MM.1S (cell line): ENCODE data around the gene GALNT7.

Experiments used
- DNase-seq: peaks from one replicate; pipeline ENCODE4 v3.0.0-alpha.2; 2015
- H2AFZ ChIP-seq: fragments of 300-600 bp; sonication (generic); 2 replicates; pipeline ENCODE4 v1.6.0; 2016; ENCODE audit warnings: antibody characterized with exemption, low read length
- H3F3A ChIP-seq: fragments of 300-600 bp; sonication (generic); 2 replicates; pipeline ENCODE4 v1.6.1; 2016; ENCODE audit warnings: mild to moderate bottlenecking, antibody characterized with exemption, low read length, moderate library complexity, mixed read lengths; ENCODE audit not compliant: insufficient read depth
- H3K27ac ChIP-seq: fragments of 300-600 bp; sonication (generic); 2 replicates; pipeline ENCODE4 v1.5.1; 2016; ENCODE audit warnings: mild to moderate bottlenecking, low read length
- H3K27me3 ChIP-seq: fragments of 300-600 bp; sonication (generic); replicated peaks from 2 replicates; pipeline ENCODE4 v1.6.0; 2016; ENCODE audit warnings: low read length; ENCODE audit not compliant: insufficient read depth
- H3K36me3 ChIP-seq: fragments of 300-600 bp; sonication (generic); replicated peaks from 2 replicates; pipeline ENCODE4 v1.6.1; 2016; ENCODE audit warnings: mild to moderate bottlenecking, low read length, mixed read lengths; ENCODE audit not compliant: insufficient read depth
- H3K4me1 ChIP-seq: fragments of 300-600 bp; sonication (generic); 2 replicates; pipeline ENCODE4 v1.6.1; 2016; ENCODE audit warnings: low read length, mixed read lengths
- H3K4me2 ChIP-seq: fragments of 300-600 bp; sonication (generic); 2 replicates; pipeline ENCODE4 v1.6.0; 2016; ENCODE audit warnings: low read depth, low read length
- H3K4me3 ChIP-seq: fragments of 300-600 bp; sonication (generic); 2 replicates; pipeline ENCODE4 v1.5.1; 2016; ENCODE audit warnings: low read length, mixed read lengths
- H3K79me2 ChIP-seq: fragments of 300-600 bp; sonication (generic); 2 replicates; pipeline ENCODE4 v1.6.1; 2016; ENCODE audit warnings: mixed run types, low read length, mixed read lengths
- H3K9ac ChIP-seq: fragments of 300-600 bp; sonication (generic); 2 replicates; pipeline ENCODE4 v1.6.1; 2016; ENCODE audit warnings: low read length, mixed read lengths
- H3K9me2 ChIP-seq: fragments of 300-600 bp; sonication (generic); replicated peaks from 2 replicates; pipeline ENCODE4 v1.6.1; 2016; ENCODE audit warnings: mild to moderate bottlenecking, low read length, mixed read lengths; ENCODE audit not compliant: insufficient read depth
- H3K9me3 ChIP-seq: fragments of 300-600 bp; sonication (generic); replicated peaks from 2 replicates; pipeline ENCODE4 v1.6.1; 2016; ENCODE audit warnings: mild to moderate bottlenecking, low read length, mixed read lengths; ENCODE audit not compliant: insufficient read depth
- H4K20me1 ChIP-seq: fragments of 300-600 bp; sonication (generic); 2 replicates; pipeline ENCODE4 v1.6.1; 2016; ENCODE audit warnings: mild to moderate bottlenecking, low read length, moderate library complexity, mixed read lengths; ENCODE audit not compliant: insufficient read depth
- EZH2 ChIP-seq: fragments of 300-600 bp; sonication (generic); optimal IDR thresholded peaks from 2 replicates; pipeline ENCODE3; 2017; ENCODE audit warnings: low read depth, mild to moderate bottlenecking, antibody characterized with exemption, low read length, mixed read lengths
- EZH2phosphoT487 ChIP-seq: fragments of 300-600 bp; sonication (generic); IDR thresholded peaks from 2 replicates; pipeline ENCODE4 v1.6.1; 2018; ENCODE audit warnings: antibody characterized with exemption, low read length
- TF ChIP-seq, protein P1 (sequence below): fragments of 300-600 bp; sonication (generic); IDR thresholded peaks from 2 replicates; pipeline ENCODE4 v1.5.1; 2016; ENCODE audit warnings: antibody characterized with exemption, low read length, mixed read lengths

Gene GALNT7

DNA sequence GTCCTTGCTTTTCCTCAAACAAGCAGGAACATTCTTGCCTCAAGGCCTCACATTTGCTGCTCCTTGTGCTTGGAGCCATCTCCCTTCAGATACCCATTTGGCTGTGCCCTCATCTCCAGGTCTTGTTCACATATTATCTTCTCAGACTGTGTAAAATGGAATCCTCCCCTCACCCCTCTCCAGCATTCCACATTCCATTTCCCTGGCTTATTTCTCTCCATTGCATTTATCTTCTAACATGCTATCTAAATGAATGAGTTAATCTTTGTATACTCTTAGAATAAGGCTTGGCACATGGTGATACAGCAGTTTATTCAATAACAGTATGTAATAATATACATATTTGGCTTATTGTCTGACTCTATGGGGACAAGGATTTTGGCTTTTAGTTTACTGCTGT is 8.8 kb upstream of the GALNT7 start:
- H3K27ac ChIP-seq, result no peak overlapping the region
- no peaks in the 10 kb centered on the region for H3K9me3 ChIP-seq
- H3F3A ChIP-seq, result no peaks in the 10 kb centered on the region
- no peak overlapping the region for H2AFZ ChIP-seq
- no peaks in the 10 kb centered on the region for H3K9me2 ChIP-seq
- H3K36me3 ChIP-seq, result no peaks in the 10 kb centered on the region
- no peaks in the 10 kb centered on the region for H4K20me1 ChIP-seq
- H3K4me1 ChIP-seq, result no peaks in the 10 kb centered on the region
- no peak for DNase-seq
- TF ChIP-seq EZH2 (no peak), EZH2phosphoT487 (no peak)
- TF ChIP-seq, protein P1, sequence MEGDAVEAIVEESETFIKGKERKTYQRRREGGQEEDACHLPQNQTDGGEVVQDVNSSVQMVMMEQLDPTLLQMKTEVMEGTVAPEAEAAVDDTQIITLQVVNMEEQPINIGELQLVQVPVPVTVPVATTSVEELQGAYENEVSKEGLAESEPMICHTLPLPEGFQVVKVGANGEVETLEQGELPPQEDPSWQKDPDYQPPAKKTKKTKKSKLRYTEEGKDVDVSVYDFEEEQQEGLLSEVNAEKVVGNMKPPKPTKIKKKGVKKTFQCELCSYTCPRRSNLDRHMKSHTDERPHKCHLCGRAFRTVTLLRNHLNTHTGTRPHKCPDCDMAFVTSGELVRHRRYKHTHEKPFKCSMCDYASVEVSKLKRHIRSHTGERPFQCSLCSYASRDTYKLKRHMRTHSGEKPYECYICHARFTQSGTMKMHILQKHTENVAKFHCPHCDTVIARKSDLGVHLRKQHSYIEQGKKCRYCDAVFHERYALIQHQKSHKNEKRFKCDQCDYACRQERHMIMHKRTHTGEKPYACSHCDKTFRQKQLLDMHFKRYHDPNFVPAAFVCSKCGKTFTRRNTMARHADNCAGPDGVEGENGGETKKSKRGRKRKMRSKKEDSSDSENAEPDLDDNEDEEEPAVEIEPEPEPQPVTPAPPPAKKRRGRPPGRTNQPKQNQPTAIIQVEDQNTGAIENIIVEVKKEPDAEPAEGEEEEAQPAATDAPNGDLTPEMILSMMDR, result no peak
- H3K27me3 ChIP-seq, result no peaks in the 10 kb centered on the region
- H3K4me3 ChIP-seq, result no peak overlapping the region
- no peaks in the 10 kb centered on the region for H3K79me2 ChIP-seq
- H3K9ac ChIP-seq, result no peak overlapping the region
- no peak overlapping the region for H3K4me2 ChIP-seq

DNA sequence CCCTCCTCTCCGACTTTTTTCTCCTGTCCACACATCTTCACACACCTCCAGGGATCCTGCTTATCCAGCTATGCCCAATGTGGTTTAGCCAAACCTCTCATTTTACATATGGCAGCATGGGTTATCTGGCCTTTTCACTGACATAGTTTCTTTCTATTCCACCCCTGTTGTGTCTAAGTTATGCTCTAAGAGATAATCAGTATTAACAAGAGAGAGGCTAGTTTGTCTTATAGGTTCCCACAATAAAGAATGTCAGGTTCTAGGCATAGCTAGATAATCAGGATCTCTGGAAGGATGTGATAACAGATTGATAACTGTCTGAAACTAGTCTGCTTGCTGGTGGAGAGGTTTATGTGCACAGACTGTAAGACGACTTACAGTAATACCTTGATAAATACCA is 7.7 kb upstream of the GALNT7 start:
- DNase-seq, result no peak
- Histone ChIP-seq H4K20me1 (no peaks in the 10 kb centered on the region), H3F3A (no peaks in the 10 kb centered on the region), H3K79me2 (no peaks in the 10 kb centered on the region), H3K27me3 (no peaks in the 10 kb centered on the region), H3K4me2 (no peak overlapping the region), H3K4me3 (no peak overlapping the region), H3K9ac (no peak overlapping the region), H3K9me3 (no peaks in the 10 kb centered on the region), H3K4me1 (no peaks in the 10 kb centered on the region), H3K9me2 (no peaks in the 10 kb centered on the region), H3K27ac (no peak overlapping the region), H2AFZ (no peak overlapping the region), H3K36me3 (no peaks in the 10 kb centered on the region)
- TF ChIP-seq EZH2phosphoT487 (no peak), EZH2 (no peak)
- TF ChIP-seq, protein P1, result no peak

DNA sequence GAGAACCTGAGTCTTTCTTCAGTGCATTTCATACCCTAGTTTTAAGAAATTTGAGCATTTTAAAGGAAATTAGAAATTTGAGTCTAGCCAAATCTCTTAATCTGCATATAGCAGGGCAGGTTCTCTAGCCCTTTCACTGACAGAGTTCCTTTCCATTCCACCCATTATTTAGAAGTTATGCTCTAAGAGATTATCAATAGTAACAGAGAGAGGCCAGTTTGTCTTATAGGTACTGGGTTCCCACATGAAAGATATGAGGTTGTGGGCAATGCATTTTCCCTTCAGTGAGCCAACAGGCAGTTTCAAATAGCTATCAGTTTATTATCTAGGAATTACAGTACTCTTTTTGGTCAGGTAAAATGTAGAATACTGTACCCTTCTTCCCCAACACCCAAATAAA is 7.3 kb upstream of the GALNT7 start:
- Histone ChIP-seq H3K27ac (no peak overlapping the region), H2AFZ (no peak overlapping the region), H3K4me3 (no peak overlapping the region), H3K9me2 (no peaks in the 10 kb centered on the region), H3K9me3 (no peaks in the 10 kb centered on the region), H3K9ac (no peak overlapping the region), H3K4me2 (no peak overlapping the region), H3K4me1 (no peaks in the 10 kb centered on the region), H3F3A (no peaks in the 10 kb centered on the region), H3K27me3 (no peaks in the 10 kb centered on the region), H4K20me1 (no peaks in the 10 kb centered on the region), H3K79me2 (no peaks in the 10 kb centered on the region), H3K36me3 (no peaks in the 10 kb centered on the region)
- DNase-seq, result no peak
- TF ChIP-seq, protein P1, result no peak
- TF ChIP-seq EZH2phosphoT487, result no peak
- TF ChIP-seq EZH2, result no peak
